GM12801 (cell line): ENCODE results near the gene SCUBE2.

Source experiments
- TF ChIP-seq, protein P1 (sequence below): IDR thresholded peaks from one replicate; pipeline ENCODE4 v1.5.1; 2011; ENCODE audit warnings: control low read depth; ENCODE audit not compliant: insufficient read length; ENCODE audit errors: extremely low read depth

SCUBE2 gene

GRCh38 chr11:9136741-9137140 is 45.3 kb upstream of the SCUBE2 start:
- TF ChIP-seq, protein P1, sequence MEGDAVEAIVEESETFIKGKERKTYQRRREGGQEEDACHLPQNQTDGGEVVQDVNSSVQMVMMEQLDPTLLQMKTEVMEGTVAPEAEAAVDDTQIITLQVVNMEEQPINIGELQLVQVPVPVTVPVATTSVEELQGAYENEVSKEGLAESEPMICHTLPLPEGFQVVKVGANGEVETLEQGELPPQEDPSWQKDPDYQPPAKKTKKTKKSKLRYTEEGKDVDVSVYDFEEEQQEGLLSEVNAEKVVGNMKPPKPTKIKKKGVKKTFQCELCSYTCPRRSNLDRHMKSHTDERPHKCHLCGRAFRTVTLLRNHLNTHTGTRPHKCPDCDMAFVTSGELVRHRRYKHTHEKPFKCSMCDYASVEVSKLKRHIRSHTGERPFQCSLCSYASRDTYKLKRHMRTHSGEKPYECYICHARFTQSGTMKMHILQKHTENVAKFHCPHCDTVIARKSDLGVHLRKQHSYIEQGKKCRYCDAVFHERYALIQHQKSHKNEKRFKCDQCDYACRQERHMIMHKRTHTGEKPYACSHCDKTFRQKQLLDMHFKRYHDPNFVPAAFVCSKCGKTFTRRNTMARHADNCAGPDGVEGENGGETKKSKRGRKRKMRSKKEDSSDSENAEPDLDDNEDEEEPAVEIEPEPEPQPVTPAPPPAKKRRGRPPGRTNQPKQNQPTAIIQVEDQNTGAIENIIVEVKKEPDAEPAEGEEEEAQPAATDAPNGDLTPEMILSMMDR, result no peak

GRCh38 chr11:9133956-9134355 is 42.6 kb upstream of the SCUBE2 start:
- TF ChIP-seq, protein P1, result no peak

- TF ChIP-seq, protein P1, result no peak
Observed at GRCh38 chr11:9132203-9132878, 40.9 kb upstream of the SCUBE2 start.

DNA sequence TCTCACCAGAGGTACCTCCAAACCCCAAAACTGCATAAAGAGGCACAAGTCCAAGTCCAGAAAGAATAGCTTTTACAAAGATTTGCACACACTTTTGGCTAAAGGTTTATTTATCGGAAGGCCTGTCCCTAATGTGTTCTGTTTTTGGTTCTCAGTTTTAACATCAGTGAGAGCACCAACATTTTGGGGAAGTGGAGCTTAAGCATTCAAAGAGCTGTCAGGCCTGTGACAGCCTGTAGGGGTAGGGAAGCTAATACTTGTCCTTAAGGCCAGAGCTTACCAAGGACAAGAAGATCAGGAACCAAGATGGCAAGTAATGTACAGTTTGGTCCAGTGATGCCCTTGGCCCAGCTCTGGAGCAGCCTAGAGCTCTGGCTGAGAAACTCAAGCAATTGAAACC is 38.9 kb upstream of the SCUBE2 start:
- TF ChIP-seq, protein P1, result no peak

- TF ChIP-seq, protein P1, result no peak
Observed at GRCh38 chr11:9126636-9127035, 35.2 kb upstream of the SCUBE2 start.

DNA sequence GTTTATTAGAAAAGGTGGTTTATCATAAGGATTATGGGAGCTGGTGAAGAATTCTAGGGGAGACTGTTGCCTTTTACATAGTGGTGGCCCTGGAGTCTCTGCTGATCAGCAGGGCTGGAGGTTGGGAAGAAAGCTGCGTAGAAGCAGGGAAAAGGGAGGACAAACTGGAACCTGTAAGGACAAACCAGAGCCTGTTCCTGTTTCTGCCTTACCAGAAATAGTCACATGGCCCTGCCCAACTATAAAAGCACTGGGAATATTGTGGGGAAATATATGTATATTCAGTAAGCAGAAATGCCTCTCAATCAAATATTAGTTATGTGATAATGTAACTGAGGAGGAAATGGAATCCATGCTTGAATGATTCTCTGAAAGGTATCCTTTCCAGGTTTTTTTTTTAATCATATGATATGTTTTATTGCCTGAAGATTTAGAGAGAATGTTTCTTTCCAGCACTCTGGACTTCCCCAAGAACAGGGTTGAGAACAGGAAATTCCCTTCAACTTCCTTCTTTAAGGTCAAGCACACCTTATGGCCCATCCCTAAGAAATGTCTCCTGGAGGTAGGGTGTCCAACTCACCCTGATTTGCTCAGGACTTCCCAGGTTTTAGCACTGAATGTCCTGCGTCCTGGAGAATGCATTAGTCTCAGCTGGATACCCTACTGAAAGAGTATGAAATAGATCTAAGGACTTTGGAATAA is 33.9 kb upstream of the SCUBE2 start:
- TF ChIP-seq, protein P1, result no peak

- TF ChIP-seq, protein P1, result no peak
Observed at GRCh38 chr11:9123595-9124304, 32.4 kb upstream of the SCUBE2 start.
